Measurements from ENCODE around the gene AFF2.

GRCh38 chrX:149043401-149043800 is 543.0 kb downstream of the AFF2 start:
- TF ChIP-seq EZH2 (optimal IDR thresholded peaks at IDR 0.05; ENCODE audit: low read depth, low read length) (no peak), CTCF (IDR thresholded peaks at IDR 0.05; ENCODE audit: low read length) (no peak)
